ENCODE results near the gene ADGRF4. TPM values are rescaled to one million over a fixed set of nuclear protein-coding genes. Genes with fewer than 3 reads are reported as not detected.
"Not testable (repeated sequence)": the region's sequence is repeated elsewhere in the genome, so short reads cannot be mapped to it uniquely, and the experiment has no call there.

Gene ADGRF4
- total RNA-seq, 4 donors from 2014 or later = 0.17 to 0.46 TPM; not detected in 2

GRCh38 chr6:47736083-47736700 is 37.8 kb downstream of the ADGRF4 start:
- 66 to 71% methylated on average over 7 of the region's 7 CpGs for WGBS, 2 donors (ENCODE audit: low coverage in 1 of 2)

GRCh38 chr6:47737406-47737805 is 39.0 kb downstream of the ADGRF4 start:
- TF ChIP-seq POLR2A (IDR thresholded peaks at IDR 0.05) = no peak
- no peak for TF ChIP-seq EP300 (IDR thresholded peaks at IDR 0.05)
- no peak for TF ChIP-seq POLR2AphosphoS5 (IDR thresholded peaks at IDR 0.05)
- TF ChIP-seq CTCF (IDR thresholded peaks at IDR 0.05) = no peak
- Histone ChIP-seq H3K4me3 (no peak overlapping the region), H3K27me3 (no peaks in the 10 kb centered on the region), H3K9me3 (no peaks in the 10 kb centered on the region), H3K27ac (no peak overlapping the region), H3K36me3 (no peaks in the 10 kb centered on the region), H3K4me1 (peaks cover 0 to 3% (median 0%) of the 10 kb centered on the region in 3 donors)
- WGBS, 2 donors (ENCODE audit: low coverage in 1 of 2) = 29 to 50% methylated on average over 1 to 2 of the region's 2 CpGs
- ATAC-seq = no peak

More at GRCh38 chr6:47736083-47736700, 37.8 kb downstream of the ADGRF4 start:
- no peak overlapping the region for H3K4me3 ChIP-seq
- TF ChIP-seq POLR2AphosphoS5 (IDR thresholded peaks at IDR 0.05) (no peak), CTCF (IDR thresholded peaks at IDR 0.05) (no peak), EP300 (IDR thresholded peaks at IDR 0.05) (no peak), POLR2A (IDR thresholded peaks at IDR 0.05) (no peak)
- no peak overlapping the region for H3K27ac ChIP-seq
- no peak for ATAC-seq
- no peaks in the 10 kb centered on the region for H3K27me3 ChIP-seq
- no peaks in the 10 kb centered on the region for H3K36me3 ChIP-seq
- H3K4me1 ChIP-seq = no peaks in the 10 kb centered on the region
- H3K9me3 ChIP-seq = no peaks in the 10 kb centered on the region

- Histone ChIP-seq H3K9me3 (no peaks in the 10 kb centered on the region), H3K4me1 (peaks cover 0 to 3% (median 0%) of the 10 kb centered on the region in 3 donors), H3K27ac (no peak overlapping the region), H3K36me3 (no peaks in the 10 kb centered on the region), H3K4me3 (no peak overlapping the region), H3K27me3 (no peaks in the 10 kb centered on the region)
- no peak for ATAC-seq
- 79 to 100% methylated on average over 1 of the region's 1 CpG for WGBS, 2 donors (ENCODE audit: low coverage in 1 of 2)
- TF ChIP-seq POLR2A (IDR thresholded peaks at IDR 0.05) = no peak
- no peak for TF ChIP-seq POLR2AphosphoS5 (IDR thresholded peaks at IDR 0.05)
- no peak for TF ChIP-seq EP300 (IDR thresholded peaks at IDR 0.05)
- no peak for TF ChIP-seq CTCF (IDR thresholded peaks at IDR 0.05)
These were observed 42.3 kb downstream of the ADGRF4 start for GRCh38 chr6:47740714-47741113.

GRCh38 chr6:47741807-47742206 is 43.4 kb downstream of the ADGRF4 start:
- no peak for TF ChIP-seq POLR2A (IDR thresholded peaks at IDR 0.05)
- TF ChIP-seq POLR2AphosphoS5 (IDR thresholded peaks at IDR 0.05) = no peak
- no peak for TF ChIP-seq CTCF (IDR thresholded peaks at IDR 0.05)
- no peak for TF ChIP-seq EP300 (IDR thresholded peaks at IDR 0.05)
- Histone ChIP-seq H3K4me3 (no peak overlapping the region), H3K27ac (no peak overlapping the region), H3K36me3 (no peaks in the 10 kb centered on the region), H3K4me1 (peaks cover 0 to 3% (median 0%) of the 10 kb centered on the region in 3 donors), H3K9me3 (no peaks in the 10 kb centered on the region), H3K27me3 (no peaks in the 10 kb centered on the region)
- ATAC-seq = no peak
- WGBS, 2 donors (ENCODE audit: low coverage in 1 of 2) = 15 to 34% methylated on average over 2 of the region's 2 CpGs

- Histone ChIP-seq H3K27me3 (no peaks in the 10 kb centered on the region), H3K4me1 (peaks cover 0 to 3% (median 0%) of the 10 kb centered on the region in 3 donors), H3K4me3 (no peak overlapping the region), H3K27ac (no peak overlapping the region), H3K36me3 (no peaks in the 10 kb centered on the region), H3K9me3 (no peaks in the 10 kb centered on the region)
- TF ChIP-seq EP300 (IDR thresholded peaks at IDR 0.05) = no peak
- no peak for TF ChIP-seq CTCF (IDR thresholded peaks at IDR 0.05)
- TF ChIP-seq POLR2AphosphoS5 (IDR thresholded peaks at IDR 0.05) = no peak
- no peak for TF ChIP-seq POLR2A (IDR thresholded peaks at IDR 0.05)
- ATAC-seq = no peak
These were observed 45.4 kb downstream of the ADGRF4 start for GRCh38 chr6:47743744-47744143.

GRCh38 chr6:47745269-47745668 is 46.9 kb downstream of the ADGRF4 start:
- not testable (repeated sequence) for H3K36me3 ChIP-seq, H3K27me3 ChIP-seq, H3K4me3 ChIP-seq, H3K27ac ChIP-seq, ATAC-seq, H3K4me1 ChIP-seq, H3K9me3 ChIP-seq
- WGBS, 2 donors (ENCODE audit: low coverage in 1 of 2) = 100% methylated on average over 3 of the region's 3 CpGs
